Gastrocnemius medialis (tissue), 4 donors: ENCODE measurements around the gene C22orf23.

Source experiments
- POLR2A ChIP-seq, 2 donors: fragments of 450-650 bp; IDR thresholded peaks; one replicate each; pipeline ENCODE4 v1.6.1; 2017; ENCODE audit warnings: antibody characterized with exemption in 2 of 2, mild to moderate bottlenecking in 2 of 2, moderate library complexity in 2 of 2
- TF ChIP-seq, protein P1 (sequence below), 5 experiments: fragments of 450-650 bp in 3 of 5; fragments of 200-600 bp in 2 of 5; sonication (generic) in 2 of 5; IDR thresholded peaks in 4 of 5; conservative IDR thresholded peaks in 1 of 5; 1 replicate in 4 of 5; 2 replicates in 1 of 5; pipeline ENCODE4 v1.5.1; 2016 to 2019; ENCODE audit warnings: antibody characterized with exemption in 5 of 5, mild to moderate bottlenecking in 3 of 5, moderate library complexity in 3 of 5

DNA sequence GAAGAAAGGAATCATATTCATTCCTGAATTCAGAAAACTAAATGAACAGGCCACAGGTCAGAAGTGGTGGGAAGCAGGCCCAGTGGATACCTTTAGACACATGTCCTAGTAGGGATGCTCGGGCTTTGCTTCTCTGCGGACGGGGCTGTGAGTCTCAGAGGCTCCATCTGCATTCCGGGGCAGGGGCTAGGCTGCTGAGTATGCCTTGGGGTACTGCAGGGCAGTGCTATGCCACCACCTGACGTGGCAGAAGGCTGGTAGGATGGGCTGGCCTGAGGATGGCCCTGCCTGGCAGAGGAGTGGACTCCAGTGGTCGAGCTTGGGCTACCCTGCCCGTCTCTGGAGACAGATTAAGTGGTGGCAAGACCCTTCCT, 9.6 kb downstream of the C22orf23 start:
- TF ChIP-seq, protein P1, sequence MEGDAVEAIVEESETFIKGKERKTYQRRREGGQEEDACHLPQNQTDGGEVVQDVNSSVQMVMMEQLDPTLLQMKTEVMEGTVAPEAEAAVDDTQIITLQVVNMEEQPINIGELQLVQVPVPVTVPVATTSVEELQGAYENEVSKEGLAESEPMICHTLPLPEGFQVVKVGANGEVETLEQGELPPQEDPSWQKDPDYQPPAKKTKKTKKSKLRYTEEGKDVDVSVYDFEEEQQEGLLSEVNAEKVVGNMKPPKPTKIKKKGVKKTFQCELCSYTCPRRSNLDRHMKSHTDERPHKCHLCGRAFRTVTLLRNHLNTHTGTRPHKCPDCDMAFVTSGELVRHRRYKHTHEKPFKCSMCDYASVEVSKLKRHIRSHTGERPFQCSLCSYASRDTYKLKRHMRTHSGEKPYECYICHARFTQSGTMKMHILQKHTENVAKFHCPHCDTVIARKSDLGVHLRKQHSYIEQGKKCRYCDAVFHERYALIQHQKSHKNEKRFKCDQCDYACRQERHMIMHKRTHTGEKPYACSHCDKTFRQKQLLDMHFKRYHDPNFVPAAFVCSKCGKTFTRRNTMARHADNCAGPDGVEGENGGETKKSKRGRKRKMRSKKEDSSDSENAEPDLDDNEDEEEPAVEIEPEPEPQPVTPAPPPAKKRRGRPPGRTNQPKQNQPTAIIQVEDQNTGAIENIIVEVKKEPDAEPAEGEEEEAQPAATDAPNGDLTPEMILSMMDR (IDR thresholded peaks at IDR 0.05 in 4 of 5, conservative IDR thresholded peaks at IDR 0.05 in 1 of 5) = no peak
- no peak for TF ChIP-seq POLR2A (IDR thresholded peaks at IDR 0.05)
